ENCODE data around the gene AGFG1. TPM values are rescaled to one million over a fixed set of nuclear protein-coding genes. Genes with fewer than 3 reads are reported as not detected.
"Not testable (repeated sequence)": the region's sequence is repeated elsewhere in the genome, so short reads cannot be mapped to it uniquely, and the experiment has no call there.

AGFG1 gene
- total RNA-seq, 2 donors from 2014 or later = 65.9 to 78.8 TPM

DNA sequence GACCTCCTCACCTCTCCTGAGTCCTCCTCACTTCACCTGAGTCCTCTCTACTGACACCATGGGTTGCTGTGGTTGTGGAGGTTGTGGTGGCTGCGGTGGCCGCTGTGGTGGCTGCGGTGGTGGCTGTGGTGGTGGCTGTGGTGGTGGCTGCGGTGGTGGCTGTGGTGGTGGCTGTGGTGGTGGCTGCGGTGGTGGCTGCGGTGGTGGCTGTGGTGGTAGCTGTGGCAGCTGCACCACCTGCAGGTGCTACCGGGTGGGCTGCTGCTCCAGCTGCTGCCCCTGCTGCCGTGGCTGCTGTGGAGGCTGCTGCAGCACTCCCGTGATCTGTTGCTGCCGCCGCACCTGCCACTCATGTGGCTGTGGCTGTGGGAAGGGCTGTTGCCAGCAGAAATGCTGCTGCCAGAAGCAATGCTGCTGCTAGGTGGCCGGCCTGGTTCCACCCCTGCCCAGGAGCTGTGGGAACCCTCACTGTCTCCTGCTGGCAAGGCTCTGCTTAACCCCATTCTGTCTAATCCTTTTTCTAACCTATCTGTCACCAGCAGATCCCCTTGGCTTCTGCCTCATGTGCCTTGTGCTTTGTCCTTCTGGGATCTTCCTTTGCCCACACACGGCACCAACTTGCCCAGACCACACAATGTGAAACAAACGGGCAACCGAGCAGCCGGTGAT lies 127.0 kb downstream of the AGFG1 start, which contains the start of gene SCYGR2:
Gene SCYGR2, plus strand, starts transcription at position 59 of the 669 bp plus-strand sequence. Its CDS starts 0 bp downstream, at position 59.
- not testable (repeated sequence) for H3K4me3 Mint-ChIP-seq; H3K27ac Mint-ChIP-seq; ATAC-seq; DNase-seq (ENCODE audit: low spot score); H3K9me3 Mint-ChIP-seq; H3K36me3 Mint-ChIP-seq; H3K4me1 Mint-ChIP-seq (ENCODE audit: low read depth in 2 of 2)
- peaks cover 20 to 33% of the 10 kb centered on the region in 2 donors for H3K27me3 Mint-ChIP-seq

DNA sequence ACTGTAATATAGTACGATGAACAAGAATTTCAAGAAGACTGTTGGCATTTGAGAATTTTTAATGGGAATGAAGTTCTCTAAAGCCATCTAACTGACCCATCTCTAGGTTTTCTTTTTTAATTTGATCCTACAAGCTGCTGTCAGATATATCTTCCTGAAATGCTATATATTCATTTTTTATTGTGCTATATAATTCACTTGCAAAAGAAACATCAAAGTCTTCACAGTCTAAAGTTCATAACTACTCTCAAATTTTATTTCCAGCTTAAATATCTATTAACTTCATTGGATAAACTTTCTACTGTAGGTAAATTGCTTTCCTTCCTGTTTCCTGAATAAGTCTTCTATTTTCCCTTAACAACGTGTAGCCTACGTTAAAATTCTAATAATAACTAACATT lies 130.4 kb downstream of the AGFG1 start:
- no peak for ATAC-seq
- H3K9me3 Mint-ChIP-seq = no peaks in the 10 kb centered on the region
- no peak overlapping the region for H3K27ac Mint-ChIP-seq
- H3K4me1 Mint-ChIP-seq (ENCODE audit: low read depth in 2 of 2) = no peaks in the 10 kb centered on the region
- H3K4me3 Mint-ChIP-seq = no peak overlapping the region
- peaks cover 12 to 30% of the 10 kb centered on the region in 2 donors for H3K27me3 Mint-ChIP-seq
- H3K36me3 Mint-ChIP-seq = no peaks in the 10 kb centered on the region
- DNase-seq (ENCODE audit: low spot score) = no peak

DNA sequence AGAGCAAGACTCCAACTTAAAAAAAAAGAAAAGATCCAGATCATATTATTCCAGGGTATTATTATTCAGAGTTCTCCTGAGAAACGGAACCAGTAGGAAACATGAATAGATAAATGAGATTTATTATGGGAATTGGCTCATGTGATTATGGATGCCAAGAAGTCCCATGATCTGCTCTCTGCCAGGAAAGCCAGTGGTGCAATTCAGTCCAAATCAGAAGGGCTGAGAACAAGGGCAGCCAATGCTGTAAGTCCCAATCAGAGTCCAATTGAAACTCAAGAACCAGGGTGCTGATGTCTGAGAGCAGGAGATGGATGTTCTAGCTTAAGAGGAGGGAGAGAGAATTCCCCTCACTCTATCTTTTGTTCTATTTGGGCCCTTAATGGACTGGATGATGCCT lies 134.5 kb downstream of the AGFG1 start:
- DNase-seq (ENCODE audit: low spot score) = no peak
- Mint-ChIP-seq H3K4me1 (ENCODE audit: low read depth in 2 of 2) (peaks cover 0 to 3% of the 10 kb centered on the region in 2 donors), H3K27me3 (peaks cover 21 to 32% of the 10 kb centered on the region in 2 donors), H3K4me3 (no peak overlapping the region), H3K9me3 (no peaks in the 10 kb centered on the region), H3K27ac (no peak overlapping the region), H3K36me3 (no peaks in the 10 kb centered on the region)
- no peak for ATAC-seq

DNA sequence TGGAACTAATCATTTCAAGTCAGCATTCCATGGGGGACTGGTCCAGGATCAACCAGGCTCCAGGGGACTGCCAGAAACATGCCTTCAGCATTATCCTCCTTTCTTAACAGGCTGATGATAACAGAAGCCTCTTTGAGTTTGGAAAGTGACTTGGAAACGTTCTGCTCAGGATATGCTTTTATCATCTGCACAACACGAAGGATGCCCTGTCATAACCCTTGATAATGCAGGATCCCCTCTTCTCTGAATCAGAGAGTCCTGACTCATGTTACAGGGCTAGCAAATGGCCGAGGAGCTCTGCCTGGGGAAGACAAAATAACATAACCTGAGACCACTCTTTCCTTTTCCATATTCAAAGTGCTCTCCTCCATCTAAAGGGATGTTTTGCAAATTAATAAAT lies 136.0 kb downstream of the AGFG1 start:
- peaks cover 0 to 3% of the 10 kb centered on the region in 2 donors for H3K4me1 Mint-ChIP-seq (ENCODE audit: low read depth in 2 of 2)
- no peak overlapping the region for H3K4me3 Mint-ChIP-seq
- DNase-seq (ENCODE audit: low spot score) (no peak), ATAC-seq (no peak)
- H3K27ac Mint-ChIP-seq = no peak overlapping the region
- H3K27me3 Mint-ChIP-seq = peaks cover 21 to 39% of the 10 kb centered on the region in 2 donors
- H3K36me3 Mint-ChIP-seq = no peaks in the 10 kb centered on the region
- H3K9me3 Mint-ChIP-seq = no peaks in the 10 kb centered on the region

DNA sequence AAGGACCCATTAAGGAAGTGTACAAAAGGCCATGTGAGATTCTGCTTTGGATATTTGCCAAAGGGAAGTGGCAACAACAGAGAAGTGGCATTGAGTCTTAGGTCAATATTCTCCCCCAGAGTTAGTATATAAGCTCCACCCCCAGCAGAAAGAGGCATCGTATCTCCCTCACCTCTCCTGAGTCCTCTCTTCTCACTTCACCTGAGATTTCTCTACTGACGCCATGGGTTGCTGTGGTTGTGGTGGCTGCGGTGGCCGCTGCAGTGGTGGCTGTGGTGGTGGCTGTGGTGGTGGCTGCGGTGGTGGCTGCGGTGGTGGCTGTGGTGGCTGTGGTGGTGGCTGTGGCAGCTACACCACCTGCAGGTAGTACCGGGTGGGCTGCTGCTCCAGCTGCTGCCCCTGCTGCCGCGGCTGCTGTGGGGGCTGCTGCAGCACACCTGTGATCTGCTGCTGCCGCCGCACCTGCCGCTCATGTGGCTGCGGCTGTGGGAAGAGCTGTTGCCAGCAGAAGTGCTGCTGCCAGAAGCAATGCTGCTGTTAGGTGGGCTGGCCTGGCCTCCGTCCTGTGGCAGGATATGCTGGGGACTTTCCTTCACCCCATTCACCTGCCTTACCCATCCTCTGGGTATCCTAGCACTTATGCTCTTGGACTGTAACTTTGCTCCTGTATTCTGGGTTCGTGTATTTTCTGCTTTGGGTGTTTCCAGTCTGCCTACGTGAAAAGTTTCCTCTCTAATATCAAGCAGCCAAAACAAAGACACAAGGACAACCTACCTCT lies 136.8 kb downstream of the AGFG1 start:
- Mint-ChIP-seq H3K9me3 (no peaks in the 10 kb centered on the region), H3K27me3 (peaks cover 19 to 31% of the 10 kb centered on the region in 2 donors), H3K27ac (no peak overlapping the region), H3K36me3 (no peaks in the 10 kb centered on the region), H3K4me1 (ENCODE audit: low read depth in 2 of 2) (peaks cover 0 to 3% of the 10 kb centered on the region in 2 donors), H3K4me3 (no peak overlapping the region)
- ATAC-seq (no peak), DNase-seq (ENCODE audit: low spot score) (no peak)

DNA sequence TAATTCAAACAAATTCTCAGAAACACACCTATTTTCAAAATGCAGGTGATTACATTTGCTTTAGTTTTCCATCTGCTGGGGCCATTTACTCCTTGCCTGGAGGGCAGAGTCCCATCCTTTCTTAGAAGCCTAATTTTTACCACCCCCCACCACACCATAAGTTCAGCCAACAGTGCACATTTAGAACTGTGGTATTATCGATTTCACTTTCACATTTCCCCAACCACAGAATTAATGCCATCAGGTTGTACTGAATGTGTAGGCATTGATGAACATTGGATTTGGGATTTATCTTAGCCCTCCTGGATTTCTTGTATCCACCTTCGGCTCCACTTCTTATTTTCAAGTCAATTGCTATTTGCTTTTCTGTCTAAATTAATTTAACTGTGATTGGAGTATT lies 138.2 kb downstream of the AGFG1 start:
- peaks cover 19 to 28% of the 10 kb centered on the region in 2 donors for H3K27me3 Mint-ChIP-seq
- H3K27ac Mint-ChIP-seq = no peak overlapping the region
- no peak overlapping the region for H3K4me3 Mint-ChIP-seq
- H3K36me3 Mint-ChIP-seq = no peaks in the 10 kb centered on the region
- ATAC-seq (no peak), DNase-seq (ENCODE audit: low spot score) (no peak)
- peaks cover 0 to 3% of the 10 kb centered on the region in 2 donors for H3K4me1 Mint-ChIP-seq (ENCODE audit: low read depth in 2 of 2)
- H3K9me3 Mint-ChIP-seq = no peaks in the 10 kb centered on the region

Other genes with a start within 250 kb of the AGFG1 start
- gene MFF, start 146.9 kb upstream of the AGFG1 start, total RNA-seq = 10 to 100 TPM; 51.4 to 73.1 TPM
- not detected for gene TM4SF20, start 92.8 kb upstream of the AGFG1 start, total RNA-seq
- not detected for gene SCYGR1, start 84.2 kb upstream of the AGFG1 start, total RNA-seq
- not detected for gene SCYGR2, start 126.7 kb downstream of the AGFG1 start, total RNA-seq
- not detected for gene SCYGR3, start 142.7 kb downstream of the AGFG1 start, total RNA-seq
- not detected for gene SCYGR4, start 145.3 kb downstream of the AGFG1 start, total RNA-seq
- not detected for gene SCYGR5, start 194.6 kb downstream of the AGFG1 start, total RNA-seq
- not detected for gene SLC19A3, start 245.9 kb downstream of the AGFG1 start, total RNA-seq